Measurements from ENCODE around the gene AIDA.
"Not testable (repeated sequence)": the region's sequence is repeated elsewhere in the genome, so short reads cannot be mapped to it uniquely, and the experiment has no call there.

AIDA gene

GRCh38 chr1:222711319-222712252 is 705 bp downstream of the AIDA start:
- peak; percentile 61 for DNase-seq

DNA sequence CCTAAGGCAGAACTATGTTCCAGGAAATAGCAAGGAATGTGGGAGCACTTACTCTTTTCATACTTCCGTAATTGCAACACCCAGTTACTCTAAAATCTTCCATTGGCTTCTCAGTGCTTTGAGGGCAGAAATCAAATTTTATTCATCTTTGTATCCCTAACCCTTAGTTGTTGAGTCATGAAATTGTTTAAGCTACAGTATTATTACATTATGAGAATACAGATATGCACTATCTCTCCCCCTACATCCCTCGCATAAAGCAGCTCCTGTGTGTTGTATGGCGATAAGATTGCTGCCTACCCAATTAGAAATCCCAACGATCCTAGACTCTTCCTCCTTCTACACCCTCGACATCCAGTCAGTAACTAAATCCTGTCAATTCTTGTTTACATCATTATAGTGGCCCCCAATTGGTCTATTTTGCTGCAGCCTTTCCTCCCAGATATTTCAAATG is 2.6 kb downstream of the AIDA start:
- no peak for DNase-seq

- no peak for DNase-seq
Measured at GRCh38 chr1:222706815-222707214, 5.5 kb downstream of the AIDA start.

DNA sequence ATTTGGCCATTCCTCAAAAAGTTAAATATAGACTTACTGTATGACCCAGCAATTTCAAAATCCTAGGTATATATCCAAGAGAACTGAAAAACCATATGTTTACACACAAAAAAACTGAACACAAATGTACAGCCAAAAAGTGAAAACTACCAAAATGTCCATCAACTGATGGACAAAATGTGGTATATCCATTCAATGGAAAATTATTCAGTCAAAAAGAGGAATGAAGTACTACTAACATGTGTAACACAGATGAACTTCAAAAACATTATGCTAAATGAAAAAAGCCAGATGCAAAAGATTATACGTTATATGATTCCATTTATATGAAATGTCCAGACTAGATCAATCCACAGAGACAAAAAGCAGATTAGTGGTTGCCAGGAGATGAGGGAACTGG is 8.0 kb downstream of the AIDA start:
- no peak for DNase-seq

GRCh38 chr1:222702210-222702609 is 10.1 kb downstream of the AIDA start:
- no peak for DNase-seq

GRCh38 chr1:222697826-222698225 is 14.5 kb downstream of the AIDA start:
- no peak for DNase-seq

- DNase-seq = no peak
Measured at GRCh38 chr1:222697203-222697602, 15.1 kb downstream of the AIDA start.

DNA sequence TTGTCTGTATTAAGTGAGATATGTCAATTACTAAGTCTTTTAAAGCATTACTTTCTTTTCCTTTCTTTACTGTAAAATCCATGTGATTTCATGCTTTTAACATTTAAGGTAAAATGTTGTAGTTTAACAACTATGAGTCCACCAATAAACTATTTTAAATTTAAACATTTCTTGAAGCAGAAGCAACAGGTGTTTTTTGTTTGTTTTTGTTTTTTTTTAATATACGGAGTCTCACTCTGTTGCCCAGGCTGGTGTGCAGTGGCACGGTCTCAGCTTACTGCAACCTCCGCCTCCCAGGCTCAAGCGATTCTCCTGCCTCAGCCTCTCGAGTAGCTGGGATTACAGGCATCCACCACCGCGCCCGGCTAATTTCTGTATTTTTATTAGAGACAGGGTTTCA is 15.6 kb downstream of the AIDA start:
- no peak for DNase-seq

DNA sequence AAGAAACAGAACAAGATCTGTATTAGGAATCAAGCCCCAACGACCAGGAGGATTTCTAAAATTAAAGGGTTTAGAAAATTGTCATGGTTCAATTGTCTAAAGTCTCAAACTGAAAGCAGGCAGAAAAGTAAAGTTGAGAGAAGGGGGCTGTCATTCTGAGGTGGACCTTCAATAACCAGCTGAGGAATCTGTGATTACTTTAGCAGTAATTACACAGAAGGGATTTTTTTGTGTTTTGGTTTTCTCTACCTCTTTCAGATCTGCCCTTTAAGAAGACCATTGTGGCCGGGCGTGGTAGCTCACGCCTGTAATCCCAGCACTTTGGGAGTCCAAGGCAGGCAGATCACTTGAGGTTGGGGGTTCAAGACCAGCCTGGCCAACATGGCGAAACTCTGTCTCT is 17.4 kb downstream of the AIDA start:
- no peak for DNase-seq

DNA sequence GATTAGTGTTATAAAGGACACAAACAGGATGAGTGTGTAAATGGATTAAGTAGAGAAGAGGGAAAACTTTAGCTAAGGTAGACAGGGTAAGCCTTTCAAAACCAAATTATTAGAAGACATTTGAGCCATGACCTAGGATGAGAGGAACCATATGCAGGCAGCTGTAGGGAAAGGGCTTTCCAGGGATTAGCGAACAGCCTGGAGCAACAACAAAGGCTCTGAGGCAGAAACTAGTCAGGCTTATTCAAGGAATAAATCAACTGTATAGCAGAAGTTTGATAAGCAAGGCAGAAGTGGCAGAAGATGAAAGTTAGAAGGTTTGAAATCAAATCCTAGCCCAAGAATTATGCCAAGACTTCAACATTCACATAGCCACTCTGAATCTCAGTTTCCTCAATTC is 21.3 kb downstream of the AIDA start:
- no peak for DNase-seq

DNA sequence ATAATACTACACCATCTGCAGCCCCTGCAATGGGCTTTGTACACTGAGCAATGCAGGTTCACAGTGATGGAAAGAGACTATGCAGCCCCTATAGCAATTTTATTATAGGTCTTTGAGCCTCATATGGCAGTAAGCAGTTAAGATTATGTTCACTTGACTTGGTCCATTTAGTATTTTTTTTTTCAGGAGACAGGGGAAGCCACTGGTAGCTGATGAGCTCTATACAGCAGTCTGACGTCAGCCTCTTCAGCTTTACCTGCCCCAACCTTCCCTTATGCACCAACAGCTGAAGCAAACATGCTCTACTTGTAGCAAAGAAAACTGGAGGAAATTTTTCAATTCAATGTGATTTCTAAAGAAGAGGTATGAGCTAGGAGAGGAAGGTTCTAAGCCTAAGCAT is 32.2 kb downstream of the AIDA start:
- DNase-seq = no peak

DNA sequence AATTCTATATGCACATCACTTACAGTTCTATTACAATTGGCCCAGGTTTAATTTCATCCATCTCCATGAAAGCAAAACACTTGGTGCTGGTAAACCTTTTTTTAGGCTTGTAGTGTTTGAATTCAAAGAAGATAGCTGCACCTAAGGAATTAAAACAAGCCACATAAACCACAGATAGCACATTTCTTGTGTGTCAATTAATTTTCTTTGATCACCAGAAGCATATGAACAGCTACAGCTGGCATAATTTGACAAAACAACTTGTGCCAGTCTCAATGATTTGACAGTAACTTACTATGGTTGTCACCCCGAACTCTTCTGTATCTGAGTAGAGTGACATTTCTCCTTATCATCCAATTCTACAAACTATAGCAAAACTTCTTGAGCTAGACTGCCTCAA is 42.2 kb downstream of the AIDA start:
- no peak for DNase-seq

DNA sequence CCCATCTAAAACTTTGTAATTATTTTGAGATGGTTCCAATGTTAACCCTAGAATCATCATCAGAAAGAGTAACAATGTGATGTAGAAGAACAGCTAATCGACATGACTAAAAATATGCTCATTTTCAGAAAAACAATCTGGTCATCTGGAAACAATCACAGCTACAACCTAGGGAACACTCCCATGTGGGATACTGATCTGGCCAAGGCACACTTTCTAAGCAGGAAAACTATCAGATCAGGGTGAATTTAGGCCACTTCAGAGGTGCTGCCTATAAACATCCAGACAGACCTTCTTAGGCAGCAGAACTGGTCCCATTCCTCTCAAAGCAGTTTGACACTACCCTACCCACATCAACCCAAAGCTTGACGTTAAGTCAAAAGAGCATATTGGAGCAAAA is 43.2 kb downstream of the AIDA start:
- DNase-seq = not testable (repeated sequence)

- not testable (repeated sequence) for DNase-seq
Measured at GRCh38 chr1:222668184-222668583, 44.1 kb downstream of the AIDA start.

DNA sequence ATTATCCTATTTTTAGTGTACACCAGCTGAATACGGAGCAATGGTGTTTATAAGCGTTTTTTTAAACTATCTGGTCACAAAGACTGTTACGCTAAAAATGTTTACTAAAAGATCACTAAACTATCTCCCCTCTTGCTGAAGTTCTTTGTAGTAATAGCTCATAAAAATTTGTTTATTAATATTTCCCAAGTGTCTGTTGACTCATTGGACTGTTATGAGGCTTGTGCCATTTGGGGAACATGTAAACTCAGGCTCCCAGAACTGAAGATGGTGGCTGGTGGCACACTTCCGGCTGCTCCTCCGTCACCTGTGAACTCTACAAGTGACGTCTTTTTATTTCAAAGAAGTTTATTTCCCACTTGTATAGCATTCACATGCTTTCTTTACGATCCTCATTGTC is 46.3 kb downstream of the AIDA start:
- DNase-seq = no peak

GRCh38 chr1:222663431-222663934 is 48.8 kb downstream of the AIDA start:
- no peak for DNase-seq

GRCh38 chr1:222657899-222658298 is 54.4 kb downstream of the AIDA start:
- DNase-seq = no peak

GRCh38 chr1:222656391-222657155 is 55.7 kb downstream of the AIDA start:
- no peak for DNase-seq

DNA sequence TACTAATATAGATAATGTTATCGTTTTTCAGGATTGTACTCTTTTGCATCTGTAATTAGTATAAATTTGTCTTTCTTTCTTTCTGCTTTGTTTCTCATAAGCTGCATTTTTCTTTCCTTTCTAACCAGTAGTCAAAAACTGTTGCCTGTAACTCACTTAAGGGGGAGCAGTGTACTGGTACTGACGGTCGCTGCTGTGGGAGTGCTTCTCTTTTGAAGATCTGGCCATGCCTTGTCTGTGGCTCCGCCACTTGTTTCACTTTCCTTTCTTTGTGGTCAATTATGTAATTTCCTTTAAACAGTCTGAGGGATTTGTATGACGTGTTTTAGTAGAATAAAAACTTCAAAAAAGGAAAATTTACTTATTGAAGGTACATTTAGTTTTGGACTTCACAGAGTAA is 57.4 kb downstream of the AIDA start:
- DNase-seq = peak; percentile 51

DNA sequence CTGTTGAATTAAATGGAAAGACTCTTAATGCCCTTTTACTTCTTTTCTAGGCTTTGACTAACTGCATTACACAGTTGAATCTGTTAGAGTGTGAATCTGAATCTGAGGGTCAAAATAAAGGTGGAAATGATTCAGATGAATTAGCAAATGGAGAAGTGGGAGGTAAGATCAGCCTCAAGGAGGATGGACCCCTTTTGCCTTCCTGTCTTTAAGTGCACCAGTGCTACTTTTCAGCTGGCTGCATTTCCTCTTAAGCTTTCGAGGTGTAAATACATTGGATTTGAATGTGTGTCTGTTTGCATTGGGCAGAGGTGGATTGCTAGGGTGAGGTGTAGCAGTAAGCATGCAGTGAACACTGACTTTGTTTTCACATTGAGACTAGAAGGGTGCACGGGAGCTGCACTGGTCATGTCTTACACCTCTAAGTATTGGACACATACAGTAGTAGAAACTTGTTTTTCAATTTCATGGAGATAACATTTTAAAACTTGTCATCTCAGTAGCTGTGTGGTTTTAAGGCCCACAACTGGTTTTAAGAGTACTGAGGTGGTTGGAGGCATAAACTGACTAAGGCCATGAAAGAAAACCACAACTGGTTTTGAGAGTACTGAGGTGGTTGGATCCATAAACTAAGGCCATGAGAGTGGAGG is 59.0 kb downstream of the AIDA start:
- no peak for DNase-seq

DNA sequence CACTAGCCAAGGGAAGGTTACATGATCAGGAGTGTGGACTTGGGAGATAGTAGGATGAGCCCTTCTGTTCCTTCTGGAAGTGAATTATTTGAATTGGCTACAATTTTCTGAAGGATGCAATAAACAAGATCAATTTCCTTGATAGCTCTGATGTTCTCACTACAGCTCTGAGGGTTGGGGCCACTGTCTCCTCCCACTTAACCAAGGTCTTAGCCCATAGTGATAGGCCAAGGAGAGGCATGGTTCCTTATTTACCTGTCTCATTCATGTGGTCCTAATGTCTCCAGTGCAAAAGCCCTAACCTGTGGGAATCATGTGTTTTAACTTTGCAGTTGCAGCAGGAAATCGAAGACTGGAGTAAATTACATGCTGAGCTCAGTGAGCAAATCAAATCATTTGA is 59.6 kb downstream of the AIDA start:
- no peak for DNase-seq

DNA sequence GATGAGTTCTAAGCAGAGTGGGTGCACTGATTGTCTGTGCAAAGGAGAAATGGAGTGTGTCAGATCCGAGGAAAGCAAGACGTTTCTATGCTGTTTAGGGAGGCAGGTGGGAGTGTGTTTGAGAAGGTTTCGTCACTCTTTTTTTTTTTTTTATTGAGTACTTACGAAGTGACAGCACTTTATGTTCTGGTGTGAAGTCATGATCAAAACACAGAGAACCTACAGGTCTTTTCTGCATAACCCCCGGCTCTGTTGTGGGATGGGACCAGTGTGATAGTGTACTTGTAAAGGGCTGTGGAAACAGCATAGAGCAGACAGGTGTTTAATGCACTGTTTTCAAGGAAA is 67.7 kb downstream of the AIDA start:
- DNase-seq = no peak

GRCh38 chr1:222643938-222644635 is 68.2 kb downstream of the AIDA start:
- DNase-seq = peak; percentile 96

Data from stimulated activated CD4-positive, alpha-beta T cell treated with anti-CD3 and anti-CD28 coated beads, Interleukin-4, amount 100 ng/mL, for 1 hour (primary cell).